Right lobe of liver (tissue), 4 donors: ENCODE data around the gene UPF1.

Experiments used
- CTCF ChIP-seq, 4 donors: fragments of 200-600 bp in 3 of 4; fragments of 450-650 bp in 1 of 4; IDR thresholded peaks; one replicate each; pipeline versions ENCODE4 v1.5.1 to v1.8.0; 2016 to 2022; ENCODE audit warnings: antibody characterized with exemption in 4 of 4, mild to moderate bottlenecking in 2 of 4
- POLR2A ChIP-seq: fragments of 450-650 bp; IDR thresholded peaks from one replicate; pipeline ENCODE4 v1.6.1; 2017; ENCODE audit warnings: antibody characterized with exemption, mild to moderate bottlenecking
- donor health status: DM: no; HTN: no; CAD: no.
- donor health status: DM: no; HTN: no; CAD: no.
- donor health status: DM: no; HTN: yes; CAD: no.

GRCh38 chr19:18865106-18865972, 33.6 kb downstream of the UPF1 start:
- TF ChIP-seq CTCF (IDR thresholded peaks at IDR 0.05) = no peak
- TF ChIP-seq POLR2A = no peak
